ENCODE results near the gene ANTXR1.
A peak's percentile ranks its signal among the peaks of the same experiment; 100 is the strongest.

The ANTXR1 gene

GRCh38 chr2:69291721-69292120, 278.7 kb downstream of the ANTXR1 start:
- DNase-seq, result no peak

- DNase-seq, result no peak
These were observed 279.3 kb downstream of the ANTXR1 start for GRCh38 chr2:69292256-69292655.

GRCh38 chr2:69296421-69296820, 283.4 kb downstream of the ANTXR1 start:
- DNase-seq, result no peak

- no peak for DNase-seq
These were observed 284.2 kb downstream of the ANTXR1 start for GRCh38 chr2:69297216-69297615.

GRCh38 chr2:69298261-69298660, 285.3 kb downstream of the ANTXR1 start:
- DNase-seq, result peak; percentile 19

- peak; percentile 25 for DNase-seq
These were observed 285.9 kb downstream of the ANTXR1 start for GRCh38 chr2:69298862-69299261.
